Common myeloid progenitor, CD34-positive (primary cell): ENCODE measurements around the gene C2orf81.

Experiments used
- CTCF ChIA-PET: fragments of 350-600 bp; sonication (Branson Sonifier 250); formaldehyde crosslinking; loops from one replicate; lab custom pipeline; 2021; ENCODE audit warnings: antibody characterized with exemption; lab: Charles Lee
- POLR2A ChIA-PET: fragments of 350-600 bp; sonication (Branson Sonifier 250); formaldehyde crosslinking; loops from one replicate; lab custom pipeline; 2021; ENCODE audit warnings: antibody characterized with exemption; lab: Charles Lee
- DNase-seq, 3 donors: peaks; one replicate each; pipeline versions ENCODE4 v3.0.0 to v3.0.0-alpha.2; 2013
- H3K27ac ChIP-seq, 2 experiments: 1 replicate in 1 of 2; 2 replicates in 1 of 2; pipeline ENCODE4 v1.7.0; 2013; ENCODE audit warnings: inconsistent platforms in 2 of 2, low read length in 2 of 2, mild to moderate bottlenecking in 2 of 2, low read depth in 1 of 2, moderate library complexity in 1 of 2; ENCODE audit not compliant: severe bottlenecking in 2 of 2, insufficient read depth in 1 of 2, poor library complexity in 1 of 2
- H3K27me3 ChIP-seq, 5 experiments: replicated peaks in 2 of 5; 1 replicate in 3 of 5; 2 replicates in 2 of 5; pipeline versions ENCODE4 v1.6.1 to v1.7.0; 2013; ENCODE audit warnings: low read length in 4 of 5, mild to moderate bottlenecking in 2 of 5, moderate library complexity in 2 of 5, inconsistent platforms in 1 of 5; ENCODE audit not compliant: insufficient read depth in 5 of 5, control insufficient read depth in 4 of 5
- H3K36me3 ChIP-seq, 4 experiments: 1 replicate in 2 of 4; 2 replicates in 2 of 4; pipeline versions ENCODE4 v1.6.1 to v1.7.0; 2013; ENCODE audit warnings: low read length in 3 of 4, control low read depth in 1 of 4, mild to moderate bottlenecking in 1 of 4; ENCODE audit not compliant: control insufficient read depth in 4 of 4, insufficient read depth in 4 of 4
- H3K4me1 ChIP-seq, 4 experiments: 1 replicate in 3 of 4; 2 replicates in 1 of 4; pipeline versions ENCODE4 v1.6.1 to v1.7.1; 2013; ENCODE audit warnings: low read length in 3 of 4, mild to moderate bottlenecking in 3 of 4, control low read depth in 1 of 4, inconsistent platforms in 1 of 4, moderate library complexity in 1 of 4; ENCODE audit not compliant: control insufficient read depth in 4 of 4, insufficient read depth in 4 of 4; ENCODE audit errors: control extremely low read depth in 1 of 4
- H3K4me3 ChIP-seq, 7 experiments: 1 replicate in 4 of 7; 2 replicates in 3 of 7; pipeline versions ENCODE4 v1.5.1 to v1.7.0; 2013; ENCODE audit warnings: mild to moderate bottlenecking in 7 of 7, low read length in 6 of 7, moderate library complexity in 6 of 7, inconsistent platforms in 2 of 7, low read depth in 2 of 7, control low read depth in 1 of 7; ENCODE audit not compliant: insufficient read depth in 4 of 7, control insufficient read depth in 1 of 7; ENCODE audit errors: extremely low read depth in 1 of 7
- H3K9me3 ChIP-seq, 5 experiments: 1 replicate in 4 of 5; 2 replicates in 1 of 5; pipeline versions ENCODE4 v1.6.1 to v1.7.1; 2013; ENCODE audit warnings: low read length in 4 of 5, mild to moderate bottlenecking in 2 of 5, inconsistent platforms in 1 of 5, low read depth in 1 of 5, moderate library complexity in 1 of 5; ENCODE audit not compliant: control insufficient read depth in 4 of 5, insufficient read depth in 2 of 5; ENCODE audit errors: control extremely low read depth in 1 of 5
- WGBS: methylation state at CpG from one replicate; pipeline ENCODE4 v1.1.5; 2013; ENCODE audit not compliant: insufficient coverage; 5-methylcytosine and 5-hydroxymethylcytosine counted together

Gene C2orf81

DNA sequence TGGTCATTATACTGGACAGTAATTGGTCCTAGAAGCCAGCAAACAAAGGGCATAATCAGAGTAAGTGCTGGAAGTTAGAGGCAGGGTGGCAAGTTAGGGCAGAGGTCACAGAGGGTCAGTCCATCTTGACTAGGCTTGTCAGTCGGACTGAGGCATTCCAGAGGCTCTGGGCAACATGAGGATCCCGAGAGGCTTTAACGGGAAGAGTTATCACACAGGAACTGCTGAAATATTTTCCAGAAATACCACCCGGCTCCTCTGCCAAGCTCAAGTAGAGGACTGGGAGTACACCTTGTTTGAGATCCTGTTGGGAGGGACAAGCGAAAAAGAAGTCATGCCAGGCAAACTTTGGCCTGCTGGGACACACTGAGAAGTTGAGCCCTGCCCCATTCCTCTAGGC is 13.7 kb downstream of the C2orf81 start:
- Histone ChIP-seq H3K4me1 (peaks cover 0 to 3% (median 0%) of the 10 kb centered on the region in 4 experiments), H3K27ac (no peak overlapping the region), H3K36me3 (no peaks in the 10 kb centered on the region), H3K4me3 (no peak overlapping the region), H3K9me3 (no peaks in the 10 kb centered on the region), H3K27me3 (no peaks in the 10 kb centered on the region)
- 100% methylated on average over 5 of the region's 5 CpGs for WGBS
- CTCF ChIA-PET: interaction anchor here (0.8 to 1.2 kb wide), 3 partner anchors 8 to 180 kb away, joined by 3 to 5 read pairs (median 5); no protein-coding TSS in a partner anchor
- no peak for DNase-seq
- POLR2A ChIA-PET: no interaction called here

DNA sequence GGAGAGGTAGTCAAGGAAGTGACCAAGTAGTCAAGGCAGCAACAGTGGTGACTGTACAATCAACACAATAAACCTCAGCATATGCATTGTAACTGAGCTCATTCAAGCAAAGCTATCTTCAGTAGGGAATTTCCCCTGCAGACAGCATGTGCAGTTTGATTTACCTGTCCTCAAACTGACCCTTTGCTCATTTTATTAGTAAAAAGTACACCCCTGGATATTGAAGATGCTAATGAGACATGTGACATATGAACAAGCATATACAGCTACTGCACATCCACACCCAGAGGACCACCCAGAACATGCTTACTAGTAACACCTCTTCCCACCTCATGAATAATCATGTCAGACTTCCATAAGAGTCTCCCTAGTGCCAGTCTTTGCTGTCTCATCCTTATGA is 15.4 kb downstream of the C2orf81 start:
- Histone ChIP-seq H3K9me3 (no peaks in the 10 kb centered on the region), H3K36me3 (no peaks in the 10 kb centered on the region), H3K27ac (no peak overlapping the region), H3K27me3 (no peaks in the 10 kb centered on the region), H3K4me1 (peaks cover 0 to 3% (median 0%) of the 10 kb centered on the region in 4 experiments), H3K4me3 (no peak overlapping the region)
- POLR2A ChIA-PET: no interaction called here
- CTCF ChIA-PET: no interaction called here
- no peak for DNase-seq

DNA sequence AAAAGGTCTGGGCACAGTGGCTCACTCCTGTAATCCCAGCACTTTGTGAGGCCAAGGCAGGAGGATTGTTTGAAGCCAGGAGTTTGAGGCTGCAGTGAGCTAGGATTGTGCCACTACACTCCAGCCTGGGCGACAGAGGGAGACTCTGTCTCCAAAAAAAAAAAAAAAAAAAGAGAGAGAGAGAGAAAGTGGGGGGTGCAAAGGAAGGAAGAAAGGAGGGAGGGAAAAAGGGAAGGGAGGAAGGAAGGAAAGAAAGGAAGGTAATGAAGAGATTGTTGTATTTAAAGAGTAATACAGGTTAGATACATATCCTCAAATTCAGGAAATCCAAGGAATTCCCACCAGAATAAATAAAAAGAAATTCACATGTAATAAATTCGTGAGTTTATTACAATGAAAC is 19.5 kb downstream of the C2orf81 start:
- CTCF ChIA-PET: interaction anchor here (1.3 to 4.0 kb wide), 6 partner anchors 8 to 130 kb away, joined by 4 to 29 read pairs (median 6); partner anchors contain the start of gene C2orf81
- DNase-seq: no peak
- POLR2A ChIA-PET: no interaction called here
- Histone ChIP-seq H3K27ac (no peak overlapping the region), H3K9me3 (no peaks in the 10 kb centered on the region), H3K4me1 (peaks cover 0 to 2% (median 0%) of the 10 kb centered on the region in 4 experiments), H3K36me3 (no peaks in the 10 kb centered on the region), H3K4me3 (no peak overlapping the region), H3K27me3 (no peaks in the 10 kb centered on the region)
- 71% methylated on average over 1 of the region's 2 CpGs for WGBS

DNA sequence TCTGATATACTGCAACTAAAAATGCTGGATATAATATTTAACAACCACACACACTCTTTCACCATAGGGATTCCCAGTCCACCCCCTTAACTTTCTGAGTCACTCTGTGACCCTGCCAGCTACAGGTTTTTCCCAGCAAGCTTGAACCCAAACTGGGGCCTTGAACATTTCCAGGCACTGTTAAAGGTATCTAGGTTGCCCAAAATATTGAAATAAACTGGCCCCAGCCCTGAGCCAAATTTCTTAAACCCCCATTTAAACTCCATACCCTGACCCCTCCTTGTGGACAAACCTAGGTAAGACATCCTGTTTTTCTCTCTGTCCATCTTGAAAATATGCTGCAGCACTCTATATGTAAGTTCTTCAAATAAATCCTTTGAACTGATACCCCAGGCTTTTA is 21.6 kb downstream of the C2orf81 start:
- H3K9me3 ChIP-seq: no peaks in the 10 kb centered on the region
- no peaks in the 10 kb centered on the region for H3K27me3 ChIP-seq
- H3K27ac ChIP-seq: no peak overlapping the region
- POLR2A ChIA-PET: no interaction called here
- CTCF ChIA-PET: interaction anchor here (0.6 to 4.0 kb wide), 8 partner anchors 9 to 574 kb away, joined by 3 to 29 read pairs (median 4); no protein-coding TSS in a partner anchor
- DNase-seq: peak; percentile 53 to 70 (median 64)
- no peaks in the 10 kb centered on the region for H3K36me3 ChIP-seq
- no peaks in the 10 kb centered on the region for H3K4me1 ChIP-seq
- H3K4me3 ChIP-seq: no peak overlapping the region

DNA sequence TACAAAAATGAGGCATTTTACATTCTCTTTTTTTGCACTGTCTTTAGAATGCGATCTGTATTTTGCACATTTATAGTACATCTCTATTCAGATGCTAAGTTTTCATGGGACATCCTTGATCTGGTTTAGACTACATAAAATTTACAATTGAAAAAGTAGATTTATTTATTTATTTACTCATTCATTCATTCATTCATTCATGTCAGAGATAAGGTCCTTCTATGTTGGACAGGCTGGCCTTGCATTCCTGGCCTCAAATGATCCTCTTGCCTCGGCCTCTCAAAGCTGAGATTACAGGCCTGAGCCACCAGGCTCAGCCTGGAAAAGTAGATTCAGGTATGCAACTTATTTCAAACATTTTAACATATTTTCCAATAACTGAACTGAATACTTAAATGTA is 25.3 kb downstream of the C2orf81 start:
- Histone ChIP-seq H3K4me3 (no peak overlapping the region), H3K27ac (no peak overlapping the region), H3K9me3 (no peaks in the 10 kb centered on the region), H3K27me3 (no peaks in the 10 kb centered on the region), H3K4me1 (peaks cover 0 to 9% (median 3%) of the 10 kb centered on the region in 4 experiments), H3K36me3 (no peaks in the 10 kb centered on the region)
- WGBS: no CpG with 5 or more reads among the region's 2 CpGs
- POLR2A ChIA-PET: no interaction called here
- CTCF ChIA-PET: no interaction called here
- no peak for DNase-seq

DNA sequence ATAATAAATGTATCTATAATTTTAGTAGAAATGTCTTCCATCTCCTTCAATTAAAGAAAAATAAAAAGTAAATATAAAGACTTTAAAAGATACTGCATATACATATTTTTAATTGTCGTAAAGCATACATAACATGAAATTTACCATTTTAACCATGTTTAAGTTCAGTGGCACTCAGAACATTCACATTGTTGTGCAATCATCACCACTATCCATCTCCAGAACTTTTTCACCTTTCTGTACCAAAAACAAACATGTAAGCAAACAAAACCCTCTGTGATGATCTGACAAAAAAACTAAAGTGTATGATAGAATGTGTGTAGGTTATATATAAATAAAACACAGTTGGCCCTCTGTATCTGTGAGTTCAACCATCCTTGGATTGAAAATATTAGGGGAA is 27.9 kb downstream of the C2orf81 start:
- Histone ChIP-seq H3K27me3 (no peaks in the 10 kb centered on the region), H3K27ac (no peak overlapping the region), H3K4me3 (no peak overlapping the region), H3K9me3 (no peaks in the 10 kb centered on the region), H3K36me3 (no peaks in the 10 kb centered on the region), H3K4me1 (peaks cover 11 to 19% (median 14%) of the 10 kb centered on the region in 4 experiments)
- DNase-seq: no peak
- no CpG with 5 or more reads among the region's 1 CpG for WGBS
- CTCF ChIA-PET: interaction anchor here (1.1 kb wide), 1 partner anchor 41 kb away, joined by 4 read pairs; no protein-coding TSS in a partner anchor
- POLR2A ChIA-PET: no interaction called here

DNA sequence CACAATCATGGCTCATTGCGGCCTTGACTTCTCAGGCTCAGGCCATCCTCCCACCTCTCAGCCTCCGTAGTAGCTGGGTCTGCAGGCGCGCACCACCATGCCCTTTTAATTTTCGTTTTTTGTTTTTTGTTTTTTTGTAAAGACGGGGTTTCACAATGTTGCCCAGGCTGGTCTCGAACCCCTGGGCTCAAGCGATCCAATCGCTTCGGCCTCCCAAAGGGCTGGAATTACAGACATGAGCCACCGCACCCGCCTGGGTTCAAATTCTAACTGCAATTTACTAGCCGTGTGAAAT is 29.0 kb downstream of the C2orf81 start:
- Histone ChIP-seq H3K27me3 (no peaks in the 10 kb centered on the region), H3K4me1 (peaks cover 11 to 19% (median 14%) of the 10 kb centered on the region in 4 experiments), H3K4me3 (peak overlapping the region in 4 of 7 experiments; percentile 90 to 98 (median 94)), H3K27ac (no peak overlapping the region), H3K9me3 (no peaks in the 10 kb centered on the region), H3K36me3 (no peaks in the 10 kb centered on the region)
- POLR2A ChIA-PET: no interaction called here
- CTCF ChIA-PET: interaction anchor here (0.7 to 2.6 kb wide), 4 partner anchors 21 to 195 kb away, joined by 3 to 10 read pairs (median 5); no protein-coding TSS in a partner anchor
- no peak for DNase-seq
- WGBS: 85% methylated on average over 12 of the region's 13 CpGs
